Measurements from ENCODE around the gene TMEM158. TPM values are rescaled to one million over a fixed set of nuclear protein-coding genes. Genes with fewer than 3 reads are reported as not detected.

TMEM158 gene
- 2.7 and 5.5 TPM in 2 replicates for total RNA-seq (ENCODE audit: low replicate concordance)

- H2AFZ ChIP-seq (replicated peaks) = peak within 1 kb of the TSS; percentile 90
- H3K27me3 ChIP-seq = peaks cover 19% of the 10 kb centered on the region
- peak within 1 kb of the TSS; percentile 82 for H3K4me3 ChIP-seq
- no peaks in the 10 kb centered on the region for H4K20me1 ChIP-seq (ENCODE audit: low read depth)
- Mint-ChIP-seq H3K27me3 (ENCODE audit: insufficient read depth, low read depth) (peaks cover 18% of the 10 kb centered on the region), H3K27ac (peak within 1 kb of the TSS; percentile 77), H3K9me3 (no peaks in the 10 kb centered on the region), H3K36me3 (no peaks in the 10 kb centered on the region), H3K4me1 (peaks cover 36% of the 10 kb centered on the region), H3K4me3 (peak within 1 kb of the TSS; percentile 97)
- H3K9me3 ChIP-seq (ENCODE audit: low read depth) = no peaks in the 10 kb centered on the region
- peaks cover 21% of the 10 kb centered on the region for H3F3A ChIP-seq (ENCODE audit: low read depth)
- peaks cover 27% of the 10 kb centered on the region for H3K4me1 ChIP-seq
- H3K27ac ChIP-seq = no peak within 1 kb of the TSS
- peaks cover 6% of the 10 kb centered on the region for H3K79me2 ChIP-seq (ENCODE audit: low read depth)
- H3K4me2 ChIP-seq = peak within 1 kb of the TSS; percentile 97
- no peak within 1 kb of the TSS for H3K9ac ChIP-seq
- no peaks in the 10 kb centered on the region for H3K36me3 ChIP-seq
- TF ChIP-seq CTCF (IDR thresholded peaks at IDR 0.05) (no peak), EZH2phosphoT487 (IDR thresholded peaks at IDR 0.05) (no peak), EZH2 (IDR thresholded peaks at IDR 0.05) (no peak)
- DNase-seq (ENCODE audit: low spot score) = peak; percentile 91
Observed at GRCh38 chr3:45226206-45226915, at the start of gene TMEM158. Gene TMEM158 (minus strand): TSS chr3:45226287. CDS start chr3:45226027, 260 bp downstream.

- Histone ChIP-seq H3K36me3 (no peaks in the 10 kb centered on the region), H3K27ac (no peak overlapping the region), H2AFZ (replicated peaks) (peak overlapping the region; percentile 26), H3K9me3 (ENCODE audit: low read depth) (no peaks in the 10 kb centered on the region), H3K4me2 (no peak overlapping the region), H4K20me1 (ENCODE audit: low read depth) (no peaks in the 10 kb centered on the region), H3K9ac (no peak overlapping the region), H3K27me3 (no peaks in the 10 kb centered on the region), H3K79me2 (ENCODE audit: low read depth) (no peaks in the 10 kb centered on the region), H3K4me1 (no peaks in the 10 kb centered on the region), H3F3A (ENCODE audit: low read depth) (no peaks in the 10 kb centered on the region), H3K4me3 (no peak overlapping the region)
- peaks cover 3% of the 10 kb centered on the region for H3K4me1 Mint-ChIP-seq
- no peak for DNase-seq (ENCODE audit: low spot score)
- H3K27me3 Mint-ChIP-seq (ENCODE audit: insufficient read depth, low read depth) = no peaks in the 10 kb centered on the region
- H3K4me3 Mint-ChIP-seq = no peak overlapping the region
- H3K9me3 Mint-ChIP-seq = peaks cover 17% of the 10 kb centered on the region
- TF ChIP-seq EZH2 (IDR thresholded peaks at IDR 0.05) (no peak), EZH2phosphoT487 (IDR thresholded peaks at IDR 0.05) (no peak), CTCF (IDR thresholded peaks at IDR 0.05) (no peak)
- H3K27ac Mint-ChIP-seq = no peak overlapping the region
- H3K36me3 Mint-ChIP-seq = no peaks in the 10 kb centered on the region
Observed at GRCh38 chr3:45275006-45275704, 49.1 kb upstream of the TMEM158 start.

- Mint-ChIP-seq H3K27me3 (ENCODE audit: insufficient read depth, low read depth) (no peaks in the 10 kb centered on the region), H3K4me3 (no peak overlapping the region), H3K4me1 (peaks cover 3% of the 10 kb centered on the region), H3K27ac (no peak overlapping the region), H3K36me3 (no peaks in the 10 kb centered on the region), H3K9me3 (peaks cover 10% of the 10 kb centered on the region)
- Histone ChIP-seq H3K4me1 (no peaks in the 10 kb centered on the region), H3K9ac (no peak overlapping the region), H3K79me2 (ENCODE audit: low read depth) (no peaks in the 10 kb centered on the region), H2AFZ (replicated peaks) (no peak overlapping the region), H3K27me3 (no peaks in the 10 kb centered on the region), H3K9me3 (ENCODE audit: low read depth) (no peaks in the 10 kb centered on the region), H3K27ac (no peak overlapping the region), H3K4me2 (no peak overlapping the region), H3F3A (ENCODE audit: low read depth) (no peaks in the 10 kb centered on the region), H3K4me3 (no peak overlapping the region), H4K20me1 (ENCODE audit: low read depth) (no peaks in the 10 kb centered on the region), H3K36me3 (no peaks in the 10 kb centered on the region)
- no peak for DNase-seq (ENCODE audit: low spot score)
- TF ChIP-seq CTCF (IDR thresholded peaks at IDR 0.05) = no peak
- no peak for TF ChIP-seq EZH2phosphoT487 (IDR thresholded peaks at IDR 0.05)
- no peak for TF ChIP-seq EZH2 (IDR thresholded peaks at IDR 0.05)
Observed at GRCh38 chr3:45273681-45274515, 47.8 kb upstream of the TMEM158 start.
